ENCODE results near the gene PPIE.

DNA sequence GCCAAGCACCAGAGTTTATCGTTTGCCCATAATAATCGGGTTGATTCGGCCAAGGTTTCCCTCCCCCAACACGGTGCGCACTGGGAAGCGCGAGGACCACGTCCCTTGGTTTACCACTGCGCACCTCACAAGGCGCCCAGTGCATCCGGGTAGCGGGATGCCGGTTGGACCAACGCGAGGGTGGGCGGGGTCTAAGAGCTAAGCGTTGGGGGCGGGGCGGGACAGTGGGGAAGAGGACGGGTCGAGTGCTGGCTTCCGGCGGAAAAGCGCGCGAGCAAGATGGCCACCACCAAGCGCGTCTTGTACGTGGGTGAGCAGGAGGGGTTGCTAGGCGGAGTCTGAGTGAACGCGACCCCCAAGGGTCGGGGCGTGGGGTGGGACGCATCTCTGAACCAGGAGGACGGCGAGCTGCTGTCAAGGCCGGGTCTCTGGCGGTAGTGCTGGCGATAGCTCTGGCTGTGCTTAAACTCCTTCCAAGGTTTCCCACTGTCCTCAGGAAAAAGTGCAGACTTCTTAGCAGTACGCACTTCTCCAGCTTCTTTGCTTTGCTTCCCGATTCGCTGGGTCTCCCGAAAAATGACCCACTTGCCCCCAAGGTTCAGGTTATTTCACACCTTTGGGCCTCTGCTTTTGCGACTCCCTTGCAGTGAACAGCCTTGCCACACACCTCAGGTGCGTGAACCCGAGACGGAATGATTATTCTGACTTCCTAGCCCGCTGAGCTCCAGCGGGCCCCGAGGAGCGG is at the start of gene PPIE:
- TF ChIP-seq EP300 (IDR thresholded peaks at IDR 0.05) (no peak), POLR2A (IDR thresholded peaks at IDR 0.05) (peak; percentile 30 to 37)

Data from gastroesophageal sphincter (tissue), 2 donors.